Measurements from ENCODE around the gene CELA2A. TPM values are rescaled to one million over a fixed set of nuclear protein-coding genes. Genes with fewer than 3 reads are reported as not detected.
A peak's percentile ranks its signal among the peaks of the same experiment; 100 is the strongest.

Gene CELA2A
- total and polyA plus RNA-seq, 2 donors (not counting 3 experiments of a cell fraction or from before 2014, with no cell fraction given), result not detected

DNA sequence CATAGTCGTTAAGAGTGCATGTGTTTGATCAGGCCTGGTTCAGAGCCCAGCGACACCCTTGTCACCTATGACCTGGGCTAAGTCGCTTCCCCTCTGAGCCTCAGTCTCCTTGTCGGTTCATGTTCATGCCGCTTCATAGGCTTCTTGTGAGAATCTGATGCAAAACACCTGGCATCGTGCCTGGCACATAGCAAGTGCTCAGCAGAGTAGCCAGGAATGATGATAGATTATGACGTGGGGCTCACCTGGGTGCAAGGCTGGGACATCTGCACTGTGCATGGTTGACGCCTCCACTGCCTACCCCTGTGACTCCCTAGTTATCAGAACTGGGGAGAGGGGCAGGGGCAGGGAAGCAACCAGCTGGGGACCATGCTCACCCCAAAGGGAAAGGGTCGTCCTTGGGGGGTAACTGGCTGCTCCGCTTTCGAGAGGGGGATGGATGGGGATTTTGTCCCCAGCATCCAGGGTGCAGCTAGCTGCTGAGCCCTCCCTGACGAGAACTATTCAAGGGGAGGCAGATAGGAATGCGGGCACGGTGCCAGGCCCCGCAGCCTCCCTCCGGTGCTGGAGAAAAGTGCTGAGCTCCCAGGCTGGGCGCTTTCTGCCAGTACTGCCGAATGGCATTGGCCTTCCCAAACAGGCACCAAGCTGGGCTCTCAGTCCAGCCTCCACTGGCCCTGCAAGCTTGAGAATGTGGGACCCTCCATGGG is 37.6 kb upstream of the CELA2A start:
- H3K4me2 ChIP-seq (ENCODE audit: insufficient read depth, low read length), result peak overlapping the region; percentile 4
- peak; percentile 48 for DNase-seq (ENCODE audit: low read depth, low spot score)
- H3K9ac ChIP-seq (replicated peaks; ENCODE audit: extremely low read depth, insufficient read depth, low read length), result no peak overlapping the region

More for the DNA sequence above, 37.6 kb upstream of the CELA2A start:
- POLR2A ChIA-PET, result interaction anchor here (0.6 to 1.5 kb wide), 2 partner anchors 80 to 90 kb away, joined by 3 to 4 read pairs; no protein-coding TSS in a partner anchor
- peak; percentile 86 for FAIRE-seq
- no peak overlapping the region for H2AFZ ChIP-seq (ENCODE audit: low read depth, low read length)
- no peak overlapping the region for H3K4me3 ChIP-seq (replicated peaks in 1 of 3; ENCODE audit: insufficient read depth in 1 of 3, low read depth in 1 of 3, low read length in 3 of 3)
- dilution Hi-C loops (cut with MboI; ENCODE audit: extremely low pct_ligation_motif_present, low sequenced_read_pairs), result loop anchor here (10.0 kb wide), 1 partner anchor 94 kb away; no protein-coding TSS in a partner anchor
- H3K27me3 ChIP-seq (ENCODE audit: control insufficient read depth in 2 of 2, insufficient read depth in 2 of 2, low read length in 2 of 2), result no peaks in the 10 kb centered on the region
- H3K4me1 ChIP-seq (ENCODE audit: control insufficient read depth, extremely low read depth, insufficient read depth, low read length), result peaks cover 45% of the 10 kb centered on the region
- peaks cover 0 to 3% of the 10 kb centered on the region in 2 experiments for H3K36me3 ChIP-seq (ENCODE audit: control insufficient read depth in 2 of 2, extremely low read depth in 1 of 2, insufficient read depth in 2 of 2, low read length in 2 of 2)
- no peaks in the 10 kb centered on the region for H3K9me3 ChIP-seq (replicated peaks; ENCODE audit: control insufficient read depth, insufficient read depth, low read length)
- H3K9me1 ChIP-seq (replicated peaks; ENCODE audit: control insufficient read depth, extremely low read depth, insufficient read depth, low read length), result no peaks in the 10 kb centered on the region
- no peak overlapping the region for H3K27ac ChIP-seq (ENCODE audit: insufficient read depth, low read depth, low read length)
- no TSS peak for BruUV-seq (replicated peaks)
- no peak for TF ChIP-seq FOS (IDR thresholded peaks at IDR 0.05; ENCODE audit: borderline replicate concordance, insufficient read depth, low read length)
- TF ChIP-seq MYC (IDR thresholded peaks at IDR 0.05; ENCODE audit: low read depth, low read length), result no peak
- TF ChIP-seq, protein P1, sequence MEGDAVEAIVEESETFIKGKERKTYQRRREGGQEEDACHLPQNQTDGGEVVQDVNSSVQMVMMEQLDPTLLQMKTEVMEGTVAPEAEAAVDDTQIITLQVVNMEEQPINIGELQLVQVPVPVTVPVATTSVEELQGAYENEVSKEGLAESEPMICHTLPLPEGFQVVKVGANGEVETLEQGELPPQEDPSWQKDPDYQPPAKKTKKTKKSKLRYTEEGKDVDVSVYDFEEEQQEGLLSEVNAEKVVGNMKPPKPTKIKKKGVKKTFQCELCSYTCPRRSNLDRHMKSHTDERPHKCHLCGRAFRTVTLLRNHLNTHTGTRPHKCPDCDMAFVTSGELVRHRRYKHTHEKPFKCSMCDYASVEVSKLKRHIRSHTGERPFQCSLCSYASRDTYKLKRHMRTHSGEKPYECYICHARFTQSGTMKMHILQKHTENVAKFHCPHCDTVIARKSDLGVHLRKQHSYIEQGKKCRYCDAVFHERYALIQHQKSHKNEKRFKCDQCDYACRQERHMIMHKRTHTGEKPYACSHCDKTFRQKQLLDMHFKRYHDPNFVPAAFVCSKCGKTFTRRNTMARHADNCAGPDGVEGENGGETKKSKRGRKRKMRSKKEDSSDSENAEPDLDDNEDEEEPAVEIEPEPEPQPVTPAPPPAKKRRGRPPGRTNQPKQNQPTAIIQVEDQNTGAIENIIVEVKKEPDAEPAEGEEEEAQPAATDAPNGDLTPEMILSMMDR (IDR thresholded peaks at IDR 0.05; ENCODE audit: extremely low read depth in 1 of 2, insufficient read depth in 1 of 2, low read depth in 1 of 2, low read length in 2 of 2), result no peak
- no peak for TF ChIP-seq JUN (IDR thresholded peaks at IDR 0.05; ENCODE audit: borderline replicate concordance, insufficient read depth, insufficient read length, low read depth)
- no peak for TF ChIP-seq GATA2 (IDR thresholded peaks at IDR 0.05; ENCODE audit: insufficient read depth, insufficient read length, low read depth, low read length)
- TF ChIP-seq EZH2 (IDR thresholded peaks at IDR 0.05; ENCODE audit: borderline replicate concordance, low read depth, low read length, severe bottlenecking), result no peak
- no peak for TF ChIP-seq POLR2A (IDR thresholded peaks at IDR 0.05; ENCODE audit: low read depth, low read length)
- no peak for TF ChIP-seq POLR2AphosphoS5 (IDR thresholded peaks at IDR 0.05; ENCODE audit: insufficient read depth, low read depth, low read length)
- TF ChIP-seq, protein P2, sequence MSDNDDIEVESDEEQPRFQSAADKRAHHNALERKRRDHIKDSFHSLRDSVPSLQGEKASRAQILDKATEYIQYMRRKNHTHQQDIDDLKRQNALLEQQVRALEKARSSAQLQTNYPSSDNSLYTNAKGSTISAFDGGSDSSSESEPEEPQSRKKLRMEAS (IDR thresholded peaks at IDR 0.05; ENCODE audit: insufficient read depth, insufficient read length), result no peak
- H3K79me2 ChIP-seq (ENCODE audit: control insufficient read depth, insufficient read depth, low read length), result peaks cover 72% of the 10 kb centered on the region
- CTCF ChIA-PET, result interaction anchor here (0.6 to 3.0 kb wide), 9 partner anchors 9 to 242 kb away, joined by 3 to 28 read pairs (median 4); no protein-coding TSS in a partner anchor
- no peaks in the 10 kb centered on the region for H4K20me1 ChIP-seq (replicated peaks; ENCODE audit: control insufficient read depth, extremely low read depth, insufficient read depth, low read length)
- intact Hi-C loops (cut with micrococcal nuclease), result loop anchor here (5.0 to 10.0 kb wide), 3 partner anchors 202 to 414 kb away; partner anchors contain the start of gene TMEM51

All from endothelial cell of umbilical vein (primary cell).